A673 (cell line): Measurements from ENCODE around the gene ZFP36. TPM values are rescaled to one million over a fixed set of nuclear protein-coding genes. Genes with fewer than 3 reads are reported as not detected.
A peak's percentile ranks its signal among the peaks of the same experiment; 100 is the strongest.

Source experiments
- BruUV-seq: library from RNA; stranded (reverse); fragments of 400-500 nt; replicated peaks from 2 replicates; lab custom pipeline; 2021; lab: Mats Ljungman, UMichigan
- CTCF ChIA-PET: fragments of 300-600 bp; sonication (Branson Sonifier 250); formaldehyde crosslinking; loops from one replicate; lab custom pipeline; 2022; ENCODE audit warnings: antibody characterized with exemption; lab: Charles Lee
- POLR2A ChIA-PET: fragments of 300-600 bp; sonication (Branson Sonifier 250); formaldehyde crosslinking; loops from one replicate; lab custom pipeline; 2022; ENCODE audit warnings: antibody characterized with exemption; ENCODE audit not compliant: low non-redundant PET; lab: Charles Lee
- DNase-seq: peaks from one replicate; pipeline ENCODE4 v3.0.0-alpha.2; 2015; ENCODE audit warnings: low spot score
- H3K27ac ChIP-seq: fragments of 200-600 bp; sonication (generic); 2 replicates; pipeline ENCODE4 v1.5.1; 2016; ENCODE audit warnings: mixed run types, low read depth, mild to moderate bottlenecking, mixed read lengths, antibody characterized with exemption, low read length; ENCODE audit not compliant: poor library complexity, severe bottlenecking
- H3K27me3 ChIP-seq: fragments of 200-600 bp; sonication (generic); replicated peaks from 2 replicates; pipeline ENCODE4 v1.6.1; 2017; ENCODE audit warnings: mixed run types, low read depth, mild to moderate bottlenecking, mixed read lengths, antibody characterized with exemption, low read length; ENCODE audit not compliant: insufficient read depth, poor library complexity
- H3K36me3 ChIP-seq: fragments of 200-600 bp; sonication (generic); 2 replicates; pipeline ENCODE4 v1.6.1; 2016; ENCODE audit warnings: mixed run types, mild to moderate bottlenecking, mixed read lengths, antibody characterized with exemption, low read length; ENCODE audit not compliant: insufficient read depth, poor library complexity, severe bottlenecking
- H3K4me1 ChIP-seq: fragments of 200-600 bp; sonication (generic); 2 replicates; pipeline ENCODE4 v1.6.1; 2017; ENCODE audit warnings: mixed run types, mild to moderate bottlenecking, mixed read lengths, antibody characterized with exemption, low read length; ENCODE audit not compliant: insufficient read depth, poor library complexity, severe bottlenecking
- H3K4me3 ChIP-seq: fragments of 200-600 bp; sonication (generic); 2 replicates; pipeline ENCODE4 v1.5.1; 2016; ENCODE audit warnings: low read depth, mixed run types, mild to moderate bottlenecking, mixed read lengths, low read length; ENCODE audit not compliant: poor library complexity, severe bottlenecking
- H3K9me3 ChIP-seq: fragments of 200-600 bp; sonication (generic); 2 replicates; pipeline ENCODE4 v1.6.1; 2016; ENCODE audit warnings: mixed run types, low read depth, mild to moderate bottlenecking, mixed read lengths, antibody characterized with exemption, low read length; ENCODE audit not compliant: poor library complexity, severe bottlenecking
- EZH2 ChIP-seq: fragments of 200-600 bp; sonication (generic); IDR thresholded peaks from 2 replicates; pipeline ENCODE4 v1.6.1; 2017; ENCODE audit warnings: borderline replicate concordance, low read depth, mild to moderate bottlenecking, mixed read lengths, antibody characterized with exemption, low read length; ENCODE audit not compliant: poor library complexity, severe bottlenecking
- intact Hi-C: fragments of 100-400 bp; cut with micrococcal nuclease; formaldehyde crosslinking; loops from one replicate; pipeline ENCODE4 v1.10.0; 2022; ENCODE audit not compliant: unreplicated experiment
- total RNA-seq: library from RNA; stranded (reverse); gene quantifications from 2 replicates; pipeline ENCODE4 v1.2.3, GENCODE V29; 2021
- TF ChIP-seq, protein P1 (sequence below): fragments of 300-800, 200-600 bp; sonication (generic); conservative IDR thresholded peaks from 2 replicates; pipeline ENCODE4 v1.5.1; 2017; ENCODE audit warnings: low read depth, mild to moderate bottlenecking, antibody characterized with exemption, low read length, moderate library complexity, mixed read lengths

The ZFP36 gene
- total RNA-seq, 1 experiment from 2014 or later: 7.1 TPM

DNA sequence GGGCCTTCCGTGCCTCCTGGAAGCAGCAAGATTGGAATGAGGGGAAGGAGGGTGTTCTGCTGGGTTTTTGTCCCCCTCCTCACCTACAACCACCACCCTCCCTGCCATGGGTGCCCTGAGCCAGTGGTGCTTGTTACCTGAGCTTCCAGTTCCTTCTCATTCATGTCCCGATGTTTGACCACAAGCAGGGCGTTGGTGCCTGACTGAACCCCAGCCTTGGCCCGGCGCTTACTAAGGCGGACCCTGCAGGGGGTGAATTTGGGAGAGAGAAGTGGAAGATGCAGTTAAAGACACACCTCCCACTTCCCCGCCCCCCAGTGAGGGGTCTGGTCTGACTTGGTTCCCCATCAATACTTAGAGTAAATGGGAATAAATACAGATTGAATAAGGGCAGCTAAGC, 20.1 kb upstream of the ZFP36 start:
- no peak overlapping the region for H3K4me3 ChIP-seq
- ChIA-PET POLR2A (no interaction called here), CTCF (no interaction called here)
- no TSS peak for BruUV-seq
- TF ChIP-seq EZH2: no peak
- TF ChIP-seq, protein P1, sequence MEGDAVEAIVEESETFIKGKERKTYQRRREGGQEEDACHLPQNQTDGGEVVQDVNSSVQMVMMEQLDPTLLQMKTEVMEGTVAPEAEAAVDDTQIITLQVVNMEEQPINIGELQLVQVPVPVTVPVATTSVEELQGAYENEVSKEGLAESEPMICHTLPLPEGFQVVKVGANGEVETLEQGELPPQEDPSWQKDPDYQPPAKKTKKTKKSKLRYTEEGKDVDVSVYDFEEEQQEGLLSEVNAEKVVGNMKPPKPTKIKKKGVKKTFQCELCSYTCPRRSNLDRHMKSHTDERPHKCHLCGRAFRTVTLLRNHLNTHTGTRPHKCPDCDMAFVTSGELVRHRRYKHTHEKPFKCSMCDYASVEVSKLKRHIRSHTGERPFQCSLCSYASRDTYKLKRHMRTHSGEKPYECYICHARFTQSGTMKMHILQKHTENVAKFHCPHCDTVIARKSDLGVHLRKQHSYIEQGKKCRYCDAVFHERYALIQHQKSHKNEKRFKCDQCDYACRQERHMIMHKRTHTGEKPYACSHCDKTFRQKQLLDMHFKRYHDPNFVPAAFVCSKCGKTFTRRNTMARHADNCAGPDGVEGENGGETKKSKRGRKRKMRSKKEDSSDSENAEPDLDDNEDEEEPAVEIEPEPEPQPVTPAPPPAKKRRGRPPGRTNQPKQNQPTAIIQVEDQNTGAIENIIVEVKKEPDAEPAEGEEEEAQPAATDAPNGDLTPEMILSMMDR: no peak
- H3K36me3 ChIP-seq: peaks cover 66% of the 10 kb centered on the region
- no peak overlapping the region for H3K27ac ChIP-seq
- intact Hi-C loops: no loop called here
- peaks cover 8% of the 10 kb centered on the region for H3K4me1 ChIP-seq
- no peaks in the 10 kb centered on the region for H3K27me3 ChIP-seq
- H3K9me3 ChIP-seq: no peaks in the 10 kb centered on the region
- no peak for DNase-seq

DNA sequence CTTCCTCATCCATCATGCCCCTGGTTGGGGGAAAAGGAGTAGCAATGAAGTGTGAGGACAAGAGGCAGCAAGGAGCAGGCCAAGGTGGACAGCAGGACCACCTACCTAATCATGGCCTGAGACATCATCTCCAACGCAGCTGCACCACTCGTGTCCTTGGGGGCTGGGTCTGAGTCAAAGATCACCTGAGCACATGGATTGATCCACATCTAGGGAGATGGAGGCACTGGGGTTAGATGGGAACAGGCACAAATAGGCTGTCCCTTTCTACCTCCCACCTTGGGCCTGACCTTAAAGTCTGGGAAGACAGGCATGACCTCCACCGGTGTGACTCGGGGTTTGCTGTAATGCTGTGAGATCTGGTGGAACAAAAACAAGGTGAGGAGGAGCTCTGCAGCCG, 18.0 kb upstream of the ZFP36 start:
- POLR2A ChIA-PET: no interaction called here

DNA sequence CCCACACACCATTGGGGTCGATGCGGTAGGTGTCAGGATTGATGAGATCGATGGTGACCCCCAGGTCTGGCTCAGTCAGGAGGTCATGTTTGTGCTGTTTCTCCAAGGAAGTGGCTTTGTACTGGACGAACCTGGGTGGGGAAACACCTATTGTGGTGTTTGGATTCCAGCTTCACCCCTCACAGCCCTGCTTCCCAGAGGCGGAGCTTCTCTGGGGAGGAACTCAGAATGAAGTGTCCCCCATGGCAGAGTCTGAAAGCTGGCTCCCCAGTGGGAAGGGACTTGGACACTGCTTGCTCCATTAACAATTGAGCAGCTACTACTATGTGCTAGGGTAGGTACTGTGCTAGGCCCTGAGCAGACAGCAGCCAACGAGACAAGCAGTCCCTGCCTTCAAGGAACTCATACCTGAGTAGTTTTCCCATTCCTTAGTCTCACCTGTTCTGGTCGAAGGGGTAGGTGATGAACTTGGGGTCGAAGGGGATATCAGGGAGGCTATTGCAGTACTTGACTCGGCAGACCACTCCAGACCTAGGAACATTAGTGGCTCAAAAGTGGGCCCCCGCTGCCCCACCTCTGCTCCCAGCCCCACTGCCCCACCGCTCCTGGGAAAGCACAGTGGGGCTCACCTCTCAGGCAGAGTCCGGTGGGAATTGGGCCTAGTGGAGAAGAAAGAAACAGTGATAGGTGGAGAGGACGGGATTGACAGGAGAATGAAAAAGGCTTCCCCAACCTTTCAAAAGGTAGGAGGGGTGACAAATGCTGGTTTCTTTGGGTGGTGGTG, 16.8 kb upstream of the ZFP36 start:
- CTCF ChIA-PET: no interaction called here
- DNase-seq: no peak
- TF ChIP-seq EZH2: no peak
- TF ChIP-seq, protein P1: no peak

More for the DNA sequence above, 18.0 kb upstream of the ZFP36 start:
- H3K4me1 ChIP-seq: peaks cover 17% of the 10 kb centered on the region
- CTCF ChIA-PET: no interaction called here
- no peaks in the 10 kb centered on the region for H3K27me3 ChIP-seq
- H3K36me3 ChIP-seq: peaks cover 59% of the 10 kb centered on the region
- no peak for DNase-seq
- H3K9me3 ChIP-seq: no peaks in the 10 kb centered on the region
- H3K4me3 ChIP-seq: no peak overlapping the region
- no peak overlapping the region for H3K27ac ChIP-seq
- BruUV-seq: TSS peak; percentile 56
- intact Hi-C loops: no loop called here
- TF ChIP-seq, protein P1: no peak
- TF ChIP-seq EZH2: no peak

More for the DNA sequence above, 16.8 kb upstream of the ZFP36 start:
- Histone ChIP-seq H3K4me3 (peak overlapping the region; percentile 77), H3K4me1 (peaks cover 17% of the 10 kb centered on the region), H3K9me3 (no peaks in the 10 kb centered on the region), H3K36me3 (peaks cover 47% of the 10 kb centered on the region), H3K27ac (peak overlapping the region; percentile 96), H3K27me3 (no peaks in the 10 kb centered on the region)
- POLR2A ChIA-PET: no interaction called here
- intact Hi-C loops: no loop called here
- no TSS peak for BruUV-seq
